NCI-H187 treated with DMSO at 0.1 percent for 48 hours (cell line): ENCODE results near the gene HENMT1.
"Not testable (repeated sequence)": the region's sequence is repeated elsewhere in the genome, so short reads cannot be mapped to it uniquely, and the experiment has no call there.

Source experiments
- DNase-seq: peaks from one replicate; lab custom pipeline; 2025; lab: John Stamatoyannopoulos, UW

HENMT1 gene

GRCh38 chr1:108661030-108661609 is at the start of gene HENMT1:
Gene HENMT1 (minus strand): TSS chr1:108661093. CDS start chr1:108659884, 1,209 bp downstream.
- DNase-seq = no peak

DNA sequence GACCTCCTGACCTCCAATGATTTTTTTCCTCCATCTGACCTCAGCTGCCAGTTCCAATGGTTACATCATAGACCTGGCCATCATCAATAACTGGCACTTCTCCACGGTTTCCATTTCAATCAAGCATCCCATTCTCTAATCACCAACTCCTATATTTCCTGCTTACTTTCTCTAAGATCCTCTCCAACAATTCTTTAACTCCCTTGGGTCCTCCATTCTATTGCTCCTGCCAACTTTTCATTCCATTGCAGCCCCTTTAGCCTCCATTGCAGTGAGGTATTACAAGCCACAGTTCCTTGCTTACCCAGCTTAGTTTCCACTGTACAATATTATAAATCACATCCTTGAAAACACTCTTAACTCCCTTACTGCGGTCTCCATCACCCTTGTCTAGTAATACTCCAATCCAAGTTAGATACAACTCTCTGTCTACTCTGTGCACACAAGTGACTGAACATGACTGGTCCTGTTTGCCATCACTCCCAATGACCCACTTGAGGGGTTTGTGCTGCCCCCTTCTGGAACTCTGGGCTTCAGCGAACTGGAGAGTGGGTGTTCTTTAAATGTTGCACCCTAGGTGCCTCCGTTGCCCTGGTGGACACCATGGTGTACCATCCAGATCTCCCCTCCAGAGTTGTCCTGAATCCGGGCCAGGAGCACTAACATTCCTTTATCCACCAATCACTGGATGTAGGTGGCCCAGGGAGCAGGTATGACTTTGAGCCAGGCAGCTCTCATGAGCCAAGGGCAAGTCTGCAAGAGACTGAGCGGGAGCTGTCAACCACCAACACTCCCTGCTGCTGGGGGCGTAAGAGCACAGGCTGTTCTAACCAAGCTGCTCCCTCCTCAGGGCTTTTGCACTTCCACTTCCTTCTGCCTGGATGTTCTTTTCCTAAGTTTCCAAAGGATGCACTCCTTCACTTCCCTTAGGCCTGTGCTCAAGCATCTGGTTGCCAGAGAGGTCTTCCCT is 48.1 kb upstream of the HENMT1 start:
- no peak for DNase-seq

GRCh38 chr1:108706643-108707042 is 45.8 kb upstream of the HENMT1 start:
- no peak for DNase-seq

- no peak for DNase-seq
Measured at GRCh38 chr1:108704496-108704895, 43.6 kb upstream of the HENMT1 start.

GRCh38 chr1:108703939-108704338 is 43.0 kb upstream of the HENMT1 start:
- no peak for DNase-seq

DNA sequence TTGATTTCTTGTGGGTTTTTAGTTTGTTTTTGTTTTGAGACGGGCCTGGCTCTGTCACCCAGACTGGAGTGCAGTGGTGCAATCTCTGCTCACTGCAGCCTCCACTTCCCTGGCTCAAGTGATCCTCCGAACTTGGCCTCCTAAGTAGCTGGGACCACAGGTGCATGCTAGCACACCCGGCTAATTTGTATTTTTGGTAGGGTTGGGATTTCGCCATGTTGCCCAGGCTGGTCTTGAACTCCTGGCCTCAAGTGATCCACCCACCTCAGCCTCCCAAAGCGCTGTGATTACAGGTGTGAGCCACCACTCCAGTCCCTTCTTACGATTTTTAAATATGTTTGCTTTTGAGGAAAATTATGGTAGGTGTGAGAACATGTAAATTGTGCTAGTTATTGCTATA is 41.2 kb upstream of the HENMT1 start:
- not testable (repeated sequence) for DNase-seq

DNA sequence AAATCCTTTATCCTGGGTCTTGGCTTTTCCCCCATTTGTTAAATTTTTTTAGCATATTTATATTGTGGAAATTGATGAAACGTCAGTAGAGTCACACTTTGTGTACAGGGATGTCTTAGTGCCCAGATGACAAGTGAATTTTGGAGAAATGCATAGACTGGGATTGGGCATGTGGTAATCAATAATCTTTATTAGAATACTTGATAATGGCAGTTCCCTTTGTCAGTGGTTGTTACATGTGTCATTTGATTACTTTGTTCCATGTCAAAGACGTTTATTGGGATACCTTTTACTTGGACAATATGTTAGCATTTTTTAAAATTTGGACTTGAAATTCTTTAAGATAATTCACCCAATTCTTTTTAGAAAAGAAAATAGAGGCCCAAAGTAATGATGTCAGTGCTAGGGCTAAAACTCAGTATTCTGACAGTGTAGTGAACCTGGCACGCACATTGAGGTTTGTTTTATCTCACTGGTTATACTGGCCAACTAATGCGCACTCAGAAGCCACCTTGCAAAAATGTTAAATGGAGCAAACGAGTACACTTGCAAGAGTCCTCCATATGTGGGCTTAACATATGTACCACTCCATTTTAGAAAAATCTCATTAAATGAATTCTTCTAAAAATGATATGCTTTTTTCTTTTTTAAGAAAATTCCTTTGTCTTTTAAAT is 40.4 kb upstream of the HENMT1 start:
- no peak for DNase-seq

DNA sequence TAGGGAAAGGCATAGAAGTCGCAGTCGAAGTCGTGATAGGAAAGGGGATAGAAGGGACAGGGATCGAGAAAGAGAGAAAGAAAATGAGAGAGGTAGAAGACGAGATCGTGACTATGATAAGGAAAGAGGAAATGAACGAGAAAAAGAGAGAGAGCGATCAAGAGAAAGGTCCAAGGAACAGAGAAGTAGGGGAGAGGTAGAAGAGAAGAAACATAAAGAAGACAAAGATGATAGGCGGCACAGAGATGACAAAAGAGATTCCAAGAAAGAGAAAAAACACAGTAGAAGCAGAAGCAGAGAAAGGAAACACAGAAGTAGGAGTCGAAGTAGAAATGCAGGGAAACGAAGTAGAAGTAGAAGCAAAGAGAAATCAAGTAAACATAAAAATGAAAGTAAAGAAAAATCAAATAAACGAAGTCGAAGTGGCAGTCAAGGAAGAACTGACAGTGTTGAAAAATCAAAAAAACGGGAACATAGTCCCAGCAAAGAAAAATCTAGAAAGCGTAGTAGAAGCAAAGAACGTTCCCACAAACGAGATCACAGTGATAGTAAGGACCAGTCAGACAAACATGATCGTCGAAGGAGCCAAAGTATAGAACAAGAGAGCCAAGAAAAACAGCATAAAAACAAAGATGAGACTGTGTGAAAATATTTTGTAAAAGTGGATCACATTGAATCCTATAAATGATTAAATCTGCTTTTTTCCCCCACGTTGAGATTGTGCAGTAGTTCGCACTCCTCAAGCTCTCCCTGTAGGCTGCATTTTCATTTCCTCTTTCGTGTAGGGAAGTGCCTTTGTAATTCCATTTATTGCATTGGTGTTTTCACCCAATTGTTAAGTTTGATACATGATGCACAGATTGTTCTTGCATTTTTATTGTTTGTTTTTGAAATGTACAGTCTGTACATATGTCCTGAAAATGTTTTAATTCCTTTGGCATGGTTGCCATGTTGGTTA is 38.8 kb upstream of the HENMT1 start:
- DNase-seq = no peak

DNA sequence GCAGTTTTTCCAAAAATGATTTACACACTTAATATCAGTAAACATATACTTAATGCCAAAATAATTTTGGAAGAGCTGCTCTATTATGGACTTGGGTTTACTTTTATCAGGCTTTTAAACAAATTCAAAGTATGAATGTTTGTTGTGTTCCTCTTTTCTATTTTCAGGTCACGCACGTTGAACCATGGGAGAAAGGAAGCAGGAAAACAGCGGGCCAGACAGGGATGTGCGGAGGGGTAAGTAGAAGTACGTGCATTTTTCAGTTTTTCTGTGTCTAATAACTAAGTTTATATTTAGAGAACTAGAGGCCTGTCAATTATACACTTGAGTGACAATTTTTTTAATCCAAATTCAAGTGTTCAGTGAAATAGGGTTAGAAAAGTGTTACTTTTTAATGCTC is 34.6 kb upstream of the HENMT1 start:
- DNase-seq = no peak

- no peak for DNase-seq
Measured at GRCh38 chr1:108692724-108693655, 32.1 kb upstream of the HENMT1 start.

DNA sequence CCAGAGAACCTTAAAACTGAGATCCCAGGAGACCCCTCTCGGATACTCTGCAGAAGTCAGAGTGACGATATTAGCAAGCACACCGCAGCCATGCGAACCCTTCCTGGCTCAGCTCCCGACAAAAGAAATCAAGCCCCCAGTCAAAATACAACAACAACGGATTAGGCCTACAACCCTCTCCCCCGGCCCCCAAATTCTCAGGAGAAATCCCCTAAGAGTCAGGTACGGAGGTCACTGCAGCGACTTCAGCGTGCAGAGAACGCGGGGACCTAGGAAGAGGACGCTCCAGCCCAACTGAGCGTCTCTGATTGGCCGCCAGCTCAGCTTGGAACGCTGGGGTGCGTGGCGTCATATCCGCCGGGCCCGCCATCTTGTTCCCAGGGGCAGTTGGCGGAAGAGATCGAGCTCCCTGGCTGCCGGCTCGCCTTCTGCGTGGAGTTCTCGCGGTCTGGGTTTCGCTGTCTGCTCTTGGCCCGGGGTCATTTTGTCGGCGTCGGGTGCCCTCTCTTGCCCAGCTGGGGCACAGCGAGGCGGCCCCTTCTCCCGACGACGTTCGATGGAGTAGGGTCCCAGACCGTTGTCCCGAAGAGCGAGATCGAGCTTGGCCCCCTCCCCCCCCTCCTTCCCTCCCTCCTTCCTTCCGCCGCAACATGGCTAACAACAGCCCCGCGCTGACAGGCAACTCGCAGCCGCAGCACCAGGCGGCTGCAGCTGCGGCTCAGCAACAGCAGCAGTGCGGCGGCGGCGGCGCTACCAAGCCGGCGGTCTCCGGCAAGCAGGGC is 31.2 kb upstream of the HENMT1 start, which contains the start of gene PRPF38B:
PRPF38B (plus strand) TSS at position 369 of the 782 bp plus-strand sequence; CDS start at position 651, 282 bp downstream.
- DNase-seq = peak; percentile 49

- no peak for DNase-seq
Measured at GRCh38 chr1:108691128-108691941, 30.4 kb upstream of the HENMT1 start.

- no peak for DNase-seq
Measured at GRCh38 chr1:108686614-108687313, 25.9 kb upstream of the HENMT1 start.

- no peak for DNase-seq
Measured at GRCh38 chr1:108685529-108685928, 24.6 kb upstream of the HENMT1 start.

DNA sequence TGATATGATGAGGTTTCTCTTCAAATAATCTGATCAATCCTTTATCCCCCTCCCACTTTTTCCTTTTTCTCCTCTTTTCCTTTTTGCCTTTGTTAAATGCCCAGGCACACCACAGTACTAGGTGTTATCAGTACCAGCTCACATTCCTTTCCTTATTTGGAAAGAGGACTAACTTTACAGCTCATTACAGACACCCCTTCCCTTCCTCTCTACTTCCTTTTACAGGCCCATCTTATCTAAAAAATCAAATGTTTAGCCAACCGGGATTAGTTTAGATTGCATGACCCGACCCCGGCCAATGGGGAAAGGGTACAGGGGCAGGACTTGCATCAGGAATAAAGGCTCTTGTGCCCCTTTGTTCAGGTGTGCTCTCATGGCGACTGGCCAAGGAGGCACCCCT is 20.8 kb upstream of the HENMT1 start:
- DNase-seq = not testable (repeated sequence)

- no peak for DNase-seq
Measured at GRCh38 chr1:108679586-108680213, 18.8 kb upstream of the HENMT1 start.

- DNase-seq = no peak
Measured at GRCh38 chr1:108678706-108679105, 17.8 kb upstream of the HENMT1 start.

DNA sequence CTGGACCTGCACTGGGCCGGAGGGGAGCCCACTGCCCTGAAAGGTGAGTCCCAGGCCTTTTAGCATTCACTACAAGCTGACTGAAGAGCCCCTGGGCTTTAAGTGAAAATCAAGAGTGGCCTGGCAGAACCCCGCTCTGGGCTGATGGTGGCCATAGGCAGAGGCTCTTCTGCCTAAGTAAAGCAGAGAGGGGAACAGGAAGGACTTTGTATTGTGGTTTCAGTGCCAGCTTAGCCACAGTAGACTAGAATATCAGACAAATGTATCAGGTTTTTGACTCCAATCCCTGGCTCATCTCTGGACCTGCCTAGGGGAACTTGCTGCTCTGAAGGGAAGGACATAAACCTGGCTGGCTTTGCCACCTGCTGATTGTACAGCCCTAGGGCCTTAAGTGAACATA is 10.2 kb upstream of the HENMT1 start:
- no peak for DNase-seq
